ENCODE results near the gene KIRREL3.

- TF ChIP-seq EZH2 (IDR thresholded peaks at IDR 0.05; ENCODE audit: borderline replicate concordance, low read depth, low read length, severe bottlenecking): no peak
- TF ChIP-seq POLR2A (IDR thresholded peaks at IDR 0.05; ENCODE audit: low read depth, low read length): no peak
- no peak for TF ChIP-seq POLR2AphosphoS5 (IDR thresholded peaks at IDR 0.05; ENCODE audit: insufficient read depth, low read depth, low read length)
These were observed 190.9 kb downstream of the KIRREL3 start for GRCh38 chr11:126809514-126810289.

All from endothelial cell of umbilical vein (primary cell).